H9 (cell line): ENCODE measurements around the gene ANAPC4. TPM values are rescaled to one million over a fixed set of nuclear protein-coding genes. Genes with fewer than 3 reads are reported as not detected.

ENCODE experiments used
- DNase-seq: peaks from one replicate; pipeline ENCODE4 v3.0.0-alpha.2; 2017
- H2AFZ ChIP-seq: one replicate; pipeline ENCODE4 v1.6.1; 2013; ENCODE audit warnings: mild to moderate bottlenecking, low read length, control low read depth, moderate library complexity
- H2AK5ac ChIP-seq: 2 replicates; pipeline ENCODE4 v1.6.1; 2013; ENCODE audit warnings: low read length, control low read depth, mixed read lengths; ENCODE audit not compliant: insufficient read length
- H2BK120ac ChIP-seq: one replicate; pipeline ENCODE4 v1.6.1; 2013; ENCODE audit warnings: low read depth, mild to moderate bottlenecking, low read length, control low read depth, inconsistent platforms; ENCODE audit not compliant: poor library complexity, severe bottlenecking
- H2BK12ac ChIP-seq: 2 replicates; pipeline ENCODE4 v1.6.1; 2013; ENCODE audit warnings: low read length, control low read depth, mixed read lengths, low read depth; ENCODE audit not compliant: insufficient read length
- H2BK15ac ChIP-seq: 2 replicates; pipeline ENCODE4 v1.6.1; 2013; ENCODE audit warnings: low read depth, low read length, control low read depth
- H2BK20ac ChIP-seq: one replicate; pipeline ENCODE4 v1.6.1; 2013; ENCODE audit warnings: low read depth, mild to moderate bottlenecking, low read length, control low read depth, inconsistent platforms; ENCODE audit not compliant: poor library complexity, severe bottlenecking
- H2BK5ac ChIP-seq: 2 replicates; pipeline ENCODE4 v1.6.1; 2013; ENCODE audit warnings: low read length, control low read depth, mixed read lengths; ENCODE audit not compliant: insufficient read length
- H3K14ac ChIP-seq: 2 replicates; pipeline ENCODE4 v1.6.1; 2013; ENCODE audit warnings: low read length, control low read depth; ENCODE audit not compliant: insufficient read depth
- H3K18ac ChIP-seq: 2 replicates; pipeline ENCODE4 v1.6.1; 2013; ENCODE audit warnings: low read depth, mild to moderate bottlenecking, mixed read lengths, low read length, control low read depth; ENCODE audit not compliant: insufficient read length
- H3K23ac ChIP-seq: 2 replicates; pipeline ENCODE4 v1.6.1; 2013; ENCODE audit warnings: low read length, control low read depth, mixed read lengths, low read depth; ENCODE audit not compliant: insufficient read length
- H3K23me2 ChIP-seq: 2 replicates; pipeline ENCODE4 v1.6.1; 2013; ENCODE audit warnings: low read depth, mild to moderate bottlenecking, mixed read lengths, low read length, control low read depth; ENCODE audit not compliant: insufficient read length, poor library complexity, severe bottlenecking
- H3K27ac ChIP-seq: 2 replicates; pipeline ENCODE4 v1.5.1; 2013; ENCODE audit warnings: low read length, control low read depth, mixed read lengths, low read depth; ENCODE audit not compliant: insufficient read length
- H3K27me3 ChIP-seq: 2 replicates; pipeline ENCODE4 v1.6.1; 2013; ENCODE audit warnings: low read length, control low read depth, inconsistent platforms; ENCODE audit not compliant: insufficient read depth
- H3K4ac ChIP-seq: 2 replicates; pipeline ENCODE4 v1.6.1; 2013; ENCODE audit warnings: low read depth, mild to moderate bottlenecking, control low read depth, inconsistent platforms, low read length, moderate library complexity
- H3K4me1 ChIP-seq: 2 replicates; pipeline ENCODE4 v1.6.1; 2013; ENCODE audit warnings: low read length, control low read depth, inconsistent platforms; ENCODE audit not compliant: insufficient read depth
- H3K4me2 ChIP-seq: 2 replicates; pipeline ENCODE4 v1.6.1; 2013; ENCODE audit warnings: low read length, control low read depth, mixed read lengths; ENCODE audit not compliant: insufficient read length, insufficient read depth
- H3K56ac ChIP-seq: 2 replicates; pipeline ENCODE4 v1.6.1; 2013; ENCODE audit warnings: low read depth, mild to moderate bottlenecking, mixed read lengths, low read length, control low read depth; ENCODE audit not compliant: insufficient read length
- H3K79me1 ChIP-seq: 2 replicates; pipeline ENCODE4 v1.6.1; 2013; ENCODE audit warnings: low read depth, mild to moderate bottlenecking, moderate library complexity, low read length, control low read depth, inconsistent platforms; ENCODE audit not compliant: insufficient read depth, poor library complexity, severe bottlenecking
- H3K79me2 ChIP-seq: 2 replicates; pipeline ENCODE4 v1.6.1; 2013; ENCODE audit warnings: low read length, control low read depth, inconsistent platforms; ENCODE audit not compliant: insufficient read depth
- H3K9ac ChIP-seq: 2 replicates; pipeline ENCODE4 v1.6.1; 2013; ENCODE audit warnings: low read length, control low read depth, mixed read lengths; ENCODE audit not compliant: insufficient read length; ENCODE audit errors: extremely low read depth
- H3K9me3 ChIP-seq: one replicate; pipeline ENCODE4 v1.6.1; 2013; ENCODE audit warnings: low read depth, low read length, inconsistent platforms; ENCODE audit not compliant: control insufficient read depth
- H3T11ph ChIP-seq: one replicate; pipeline ENCODE4 v1.6.1; 2013; ENCODE audit warnings: mild to moderate bottlenecking, low read length, control low read depth, inconsistent platforms
- H4K20me1 ChIP-seq: one replicate; pipeline ENCODE4 v1.6.1; 2013; ENCODE audit not compliant: control insufficient read depth, insufficient read length, insufficient read depth
- H4K5ac ChIP-seq: 2 replicates; pipeline ENCODE4 v1.6.1; 2013; ENCODE audit warnings: low read depth, mild to moderate bottlenecking, mixed read lengths, low read length, control low read depth; ENCODE audit not compliant: insufficient read length
- H4K8ac ChIP-seq: replicated peaks from 2 replicates; pipeline ENCODE4 v1.6.1; 2013; ENCODE audit warnings: low read length, control low read depth, mixed read lengths, low read depth; ENCODE audit not compliant: insufficient read length
- H4K91ac ChIP-seq: 2 replicates; pipeline ENCODE4 v1.6.1; 2013; ENCODE audit warnings: low read depth, mild to moderate bottlenecking, moderate library complexity, mixed read lengths, low read length, control low read depth; ENCODE audit not compliant: insufficient read length
- H3K27ac Mint-ChIP-seq, 3 experiments: 2 replicates in 2 of 3; 3 replicates in 1 of 3; pipeline ENCODE4 v1.8.0; 2020 to 2021; ENCODE audit warnings: mixed read lengths in 3 of 3, mild to moderate bottlenecking in 1 of 3, moderate library complexity in 1 of 3
- H3K27me3 Mint-ChIP-seq: 2 replicates; pipeline ENCODE4 v1.8.0; 2021; ENCODE audit warnings: low read depth, mild to moderate bottlenecking, moderate library complexity, mixed read lengths
- H3K36me3 Mint-ChIP-seq, 3 experiments: 2 replicates in 2 of 3; 3 replicates in 1 of 3; pipeline ENCODE4 v1.8.0; 2020 to 2021; ENCODE audit warnings: low read depth in 3 of 3, mixed read lengths in 3 of 3; ENCODE audit not compliant: insufficient read depth in 1 of 3
- H3K4me1 Mint-ChIP-seq, 2 experiments: 2 replicates each; pipeline ENCODE4 v1.8.0; 2020; ENCODE audit warnings: mixed read lengths in 2 of 2
- H3K4me3 Mint-ChIP-seq, 2 experiments: 2 replicates in 1 of 2; 3 replicates in 1 of 2; pipeline ENCODE4 v1.8.0; 2020 to 2021; ENCODE audit warnings: mild to moderate bottlenecking in 2 of 2, mixed read lengths in 2 of 2, moderate library complexity in 1 of 2
- H3K9me3 Mint-ChIP-seq, 2 experiments: 2 replicates in 1 of 2; 3 replicates in 1 of 2; pipeline ENCODE4 v1.8.0; 2020; ENCODE audit warnings: mild to moderate bottlenecking in 2 of 2, mixed read lengths in 2 of 2, moderate library complexity in 1 of 2
- WGBS: extraction: QIAGEN DNeasy Blood & Tissue Kit; methylation state at CpG from one replicate; pipeline ENCODE4 v1.1.7; 2013; ENCODE audit warnings: missing lambda C conversion rate, low lambda C conversion rate, mixed read lengths; ENCODE audit not compliant: insufficient read length; ENCODE audit errors: extremely low coverage; 5-methylcytosine and 5-hydroxymethylcytosine counted together
- total RNA-seq: library from RNA; stranded (reverse); gene quantifications from 2 replicates; pipeline ENCODE4 v1.2.1, GENCODE V29; 2021
- TF ChIP-seq, protein P1 (sequence below): fragments of 200-600 bp; sonication (generic); conservative IDR thresholded peaks from 3 replicates; pipeline ENCODE4 v1.8.0; 2021; ENCODE audit warnings: antibody characterized with exemption, mild to moderate bottlenecking

Gene ANAPC4
- total RNA-seq, 1 experiment from 2014 or later, result 42.5 TPM

DNA sequence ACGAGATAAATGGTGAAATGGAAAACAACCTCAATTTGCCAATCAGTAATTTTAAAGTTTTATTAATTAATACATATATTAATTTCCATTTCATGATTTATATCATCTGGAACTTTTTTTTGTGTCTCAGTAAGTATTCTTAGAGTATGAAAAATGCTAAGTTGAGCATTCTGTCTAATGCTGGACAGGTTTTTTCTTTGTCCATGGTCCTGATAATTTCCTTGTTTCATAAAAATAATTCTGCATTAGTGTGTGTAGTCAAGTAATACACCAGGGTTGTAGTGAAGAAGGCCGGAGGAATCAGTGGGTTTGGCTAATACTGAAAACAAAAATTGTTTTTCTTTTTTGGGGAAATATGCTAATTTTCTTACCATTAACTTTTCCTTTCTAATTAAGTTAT lies 9.9 kb downstream of the ANAPC4 start:
- Histone ChIP-seq H3K14ac (no peak overlapping the region), H3K23ac (no peak overlapping the region), H3T11ph (no peak overlapping the region), H2AK5ac (no peak overlapping the region), H3K4me1 (no peaks in the 10 kb centered on the region), H4K91ac (no peak overlapping the region), H3K56ac (no peak overlapping the region), H2BK5ac (no peak overlapping the region), H3K79me2 (no peaks in the 10 kb centered on the region), H2BK120ac (no peak overlapping the region), H3K27ac (no peak overlapping the region), H3K27me3 (no peaks in the 10 kb centered on the region), H3K18ac (no peak overlapping the region), H4K8ac (no peak overlapping the region), H3K9ac (no peak overlapping the region), H2BK12ac (no peak overlapping the region), H2BK15ac (no peak overlapping the region), H3K79me1 (no peaks in the 10 kb centered on the region), H3K4ac (no peak overlapping the region), H4K5ac (no peak overlapping the region), H3K9me3 (no peaks in the 10 kb centered on the region), H3K4me2 (no peak overlapping the region), H3K23me2 (no peaks in the 10 kb centered on the region), H2BK20ac (no peak overlapping the region), H4K20me1 (no peaks in the 10 kb centered on the region), H2AFZ (no peak overlapping the region)
- no peak for DNase-seq
- no peaks in the 10 kb centered on the region for H3K4me1 Mint-ChIP-seq
- no CpG with 5 or more reads among the region's 2 CpGs for WGBS
- TF ChIP-seq, protein P1, sequence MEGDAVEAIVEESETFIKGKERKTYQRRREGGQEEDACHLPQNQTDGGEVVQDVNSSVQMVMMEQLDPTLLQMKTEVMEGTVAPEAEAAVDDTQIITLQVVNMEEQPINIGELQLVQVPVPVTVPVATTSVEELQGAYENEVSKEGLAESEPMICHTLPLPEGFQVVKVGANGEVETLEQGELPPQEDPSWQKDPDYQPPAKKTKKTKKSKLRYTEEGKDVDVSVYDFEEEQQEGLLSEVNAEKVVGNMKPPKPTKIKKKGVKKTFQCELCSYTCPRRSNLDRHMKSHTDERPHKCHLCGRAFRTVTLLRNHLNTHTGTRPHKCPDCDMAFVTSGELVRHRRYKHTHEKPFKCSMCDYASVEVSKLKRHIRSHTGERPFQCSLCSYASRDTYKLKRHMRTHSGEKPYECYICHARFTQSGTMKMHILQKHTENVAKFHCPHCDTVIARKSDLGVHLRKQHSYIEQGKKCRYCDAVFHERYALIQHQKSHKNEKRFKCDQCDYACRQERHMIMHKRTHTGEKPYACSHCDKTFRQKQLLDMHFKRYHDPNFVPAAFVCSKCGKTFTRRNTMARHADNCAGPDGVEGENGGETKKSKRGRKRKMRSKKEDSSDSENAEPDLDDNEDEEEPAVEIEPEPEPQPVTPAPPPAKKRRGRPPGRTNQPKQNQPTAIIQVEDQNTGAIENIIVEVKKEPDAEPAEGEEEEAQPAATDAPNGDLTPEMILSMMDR, result no peak
- no peak overlapping the region for H3K27ac Mint-ChIP-seq
- H3K36me3 Mint-ChIP-seq, result peaks cover 13 to 58% (median 58%) of the 10 kb centered on the region in 3 experiments; a peak in 6 of 7 replicates
- H3K9me3 Mint-ChIP-seq, result no peaks in the 10 kb centered on the region
- H3K27me3 Mint-ChIP-seq, result no peaks in the 10 kb centered on the region
- H3K4me3 Mint-ChIP-seq, result no peak overlapping the region
